HS-27A (cell line): ENCODE results near the gene PRB4.
"Not testable (repeated sequence)": the region's sequence is repeated elsewhere in the genome, so short reads cannot be mapped to it uniquely, and the experiment has no call there.

Source experiments
- DNase-seq: peaks from one replicate; pipeline ENCODE4 v3.0.0-alpha.2; 2012; ENCODE audit warnings: low read depth, missing footprints

PRB4 gene

GRCh38 chr12:11310336-11310735 is at the start of gene PRB4:
TSS of gene PRB4 (minus strand) at chr12:11310436. CDS start at chr12:11310398, 38 bp downstream.
- no peak for DNase-seq

GRCh38 chr12:11351736-11352135 is 41.5 kb upstream of the PRB4 start:
- not testable (repeated sequence) for DNase-seq

- DNase-seq = no peak
These were observed 38.2 kb upstream of the PRB4 start for GRCh38 chr12:11348439-11348838.

GRCh38 chr12:11347810-11348209 is 37.6 kb upstream of the PRB4 start:
- DNase-seq = no peak

GRCh38 chr12:11344500-11344899 is 34.3 kb upstream of the PRB4 start:
- no peak for DNase-seq

- no peak for DNase-seq
These were observed 14.2 kb upstream of the PRB4 start for GRCh38 chr12:11324426-11324825.

- peak; percentile 9 for DNase-seq
These were observed 11.7 kb upstream of the PRB4 start for GRCh38 chr12:11321980-11322379.

- DNase-seq = no peak
These were observed 3.1 kb downstream of the PRB4 start for GRCh38 chr12:11307143-11307542.

GRCh38 chr12:11273449-11273848 is 36.8 kb downstream of the PRB4 start:
- no peak for DNase-seq

- no peak for DNase-seq
These were observed 40.6 kb downstream of the PRB4 start, which contains the start of gene PRB3 for GRCh38 chr12:11269607-11270006. TSS of gene PRB3 (minus strand) at chr12:11269707. CDS start at chr12:11269669, 38 bp downstream.

- DNase-seq = no peak
These were observed 45.7 kb downstream of the PRB4 start for GRCh38 chr12:11264501-11264900.
